HepG2 (cell line): ENCODE results near the gene STEAP1. TPM values are rescaled to one million over a fixed set of nuclear protein-coding genes. Genes with fewer than 3 reads are reported as not detected.
A peak's percentile ranks its signal among the peaks of the same experiment; 100 is the strongest.

Experiments used
- CENPBD1 ChIP-seq: sonication (generic); formaldehyde crosslinking; IDR thresholded peaks from 2 replicates; pipeline ENCODE4 v1.8.0; 2022; ENCODE audit warnings: missing genetic modification reagents, low read depth, mild to moderate bottlenecking, borderline replicate concordance
- CHD4 ChIP-seq: fragments of 200-600 bp; sonication (generic); IDR thresholded peaks from 2 replicates; pipeline ENCODE4 v1.7.0; 2017; ENCODE audit warnings: mild to moderate bottlenecking, low read length, borderline replicate concordance
- FOXP4 ChIP-seq: sonication (generic); formaldehyde crosslinking; IDR thresholded peaks from 2 replicates; pipeline ENCODE4 v1.4.0; 2020; ENCODE audit warnings: missing genetic modification reagents
- HNF4A ChIP-seq: sonication (generic); formaldehyde crosslinking; IDR thresholded peaks from 2 replicates; pipeline ENCODE4 v1.4.0; 2020; ENCODE audit warnings: missing genetic modification reagents
- HNRNPLL ChIP-seq: fragments of 200-400 bp; formaldehyde crosslinking; IDR thresholded peaks from 2 replicates; pipeline ENCODE4 v1.6.1; 2017; ENCODE audit warnings: mild to moderate bottlenecking, low read depth, low read length; ENCODE audit not compliant: poor library complexity, severe bottlenecking
- KAT8 ChIP-seq: IDR thresholded peaks from 2 replicates; pipeline ENCODE4 v1.6.1; 2016; ENCODE audit warnings: missing genetic modification reagents, missing compliant biosample characterization
- MATR3 ChIP-seq: sonication (generic); formaldehyde crosslinking; IDR thresholded peaks from 2 replicates; pipeline ENCODE4 v1.4.0; 2020; ENCODE audit warnings: missing genetic modification reagents
- NR2F6 ChIP-seq, 2 experiments: IDR thresholded peaks; 2 replicates each; pipeline ENCODE4 v1.6.1; 2016; ENCODE audit warnings: antibody characterized with exemption in 1 of 2, mild to moderate bottlenecking in 1 of 2
- PPARG ChIP-seq: conservative IDR thresholded peaks from 2 replicates; pipeline ENCODE4 v1.6.1; 2016; ENCODE audit warnings: missing biosample characterization, missing genetic modification reagents
- SAP130 ChIP-seq: IDR thresholded peaks from 2 replicates; pipeline ENCODE4 v1.6.1; 2016; ENCODE audit warnings: low read depth
- SMAD9 ChIP-seq: sonication (generic); formaldehyde crosslinking; IDR thresholded peaks from 2 replicates; pipeline ENCODE4 v1.5.1; 2020; ENCODE audit warnings: mild to moderate bottlenecking, missing genetic modification reagents
- SRF ChIP-seq: IDR thresholded peaks from 2 replicates; pipeline ENCODE4 v1.6.1; 2011; ENCODE audit warnings: mild to moderate bottlenecking, low read depth, low read length, moderate library complexity
- TCF12 ChIP-seq, 2 experiments: fragments of 450-650 bp in 1 of 2; sonication (generic) in 1 of 2; formaldehyde crosslinking in 1 of 2; IDR thresholded peaks; 2 replicates each; pipeline versions ENCODE4 v1.6.1 to v1.8.0; 2017 to 2022; ENCODE audit warnings: antibody characterized with exemption in 1 of 2, mild to moderate bottlenecking in 1 of 2, missing genetic modification reagents in 1 of 2, moderate library complexity in 1 of 2
- TRIM24 ChIP-seq: sonication (generic); formaldehyde crosslinking; IDR thresholded peaks from 2 replicates; pipeline ENCODE4 v1.8.0; 2022; ENCODE audit warnings: mild to moderate bottlenecking, missing genetic modification reagents
- ZBTB10 ChIP-seq: sonication (generic); formaldehyde crosslinking; IDR thresholded peaks from 2 replicates; pipeline ENCODE4 v1.4.0; 2020; ENCODE audit warnings: missing genetic modification reagents, borderline replicate concordance
- ZMYM4 ChIP-seq: sonication (generic); formaldehyde crosslinking; IDR thresholded peaks from 2 replicates; pipeline ENCODE4 v1.8.1; 2023; ENCODE audit warnings: mild to moderate bottlenecking, missing genetic modification reagents
- ZNF329 ChIP-seq: sonication (generic); formaldehyde crosslinking; IDR thresholded peaks from 2 replicates; pipeline ENCODE4 v1.9.0; 2021; ENCODE audit warnings: low read depth, mild to moderate bottlenecking, missing genetic modification reagents
- ZNF484 ChIP-seq: sonication (generic); formaldehyde crosslinking; IDR thresholded peaks from 2 replicates; pipeline ENCODE4 v1.5.1; 2020; ENCODE audit warnings: mild to moderate bottlenecking, low read depth, missing genetic modification reagents, borderline replicate concordance
- ZNF552 ChIP-seq: sonication (generic); formaldehyde crosslinking; IDR thresholded peaks from 2 replicates; pipeline ENCODE4 v1.9.0; 2022; ENCODE audit warnings: missing genetic modification reagents, mild to moderate bottlenecking, borderline replicate concordance
- ZNF781 ChIP-seq: sonication (generic); formaldehyde crosslinking; IDR thresholded peaks from 2 replicates; pipeline ENCODE4 v1.5.1; 2020; ENCODE audit warnings: borderline replicate concordance, mild to moderate bottlenecking, missing genetic modification reagents; ENCODE audit errors: not compliant biosample characterization
- polyA plus RNA-seq, 8 experiments: library from polyadenylated mRNA; depleted of rRNA in 3 of 8; stranded (reverse) in 7 of 8; unstranded in 1 of 8; fragments of >200 nt; fragmentation: Illumina TruSeq in 4 of 8; extraction: Trizol in 4 of 8; gene quantifications; 2 replicates each; pipeline versions ENCODE4 v1.2.1 to v1.2.3, GENCODE V29; 2011 to 2016; ENCODE audit warnings: low read depth in 4 of 8, missing spikeins in 1 of 8, mixed read lengths in 1 of 8; ENCODE audit not compliant: insufficient read depth in 1 of 8
- total RNA-seq, 5 experiments: library from RNA; depleted of rRNA; stranded (reverse); fragments of >200 nt; fragmentation: Illumina TruSeq; extraction: Trizol; gene quantifications; 2 replicates each; pipeline ENCODE4 v1.2.3, GENCODE V29; 2016; ENCODE audit warnings: low read depth in 1 of 5
- TF ChIP-seq, protein P1 (sequence below): sonication (generic); formaldehyde crosslinking; IDR thresholded peaks from 2 replicates; pipeline ENCODE4 v1.9.0; 2022; ENCODE audit warnings: low read depth, missing genetic modification reagents

STEAP1 gene
- total and polyA plus RNA-seq, 2 of the 13 experiments (the other 11 are each of a cell fraction or from before 2014, with no cell fraction given), result 23.2 to 24.2 TPM

- 0 out of 2 replicates have a peak, but pooled peaks have one; percentile 38 for TF ChIP-seq ZBTB10 (CRISPR knock-in tag)
- TF ChIP-seq SRF, result peak; percentile 72; the same call in 1 of the 2 replicates
- peak; percentile 76 for TF ChIP-seq FOXP4 (CRISPR knock-in tag)
- no peak for TF ChIP-seq ZNF484 (CRISPR knock-in tag)
- no peak for TF ChIP-seq ZNF329 (CRISPR knock-in tag)
- TF ChIP-seq ZNF781 (CRISPR knock-in tag), result no peak
- no peak for TF ChIP-seq TCF12 (IDR thresholded peaks at IDR 0.05)
- TF ChIP-seq TCF12 (CRISPR knock-in tag; IDR thresholded peaks at IDR 0.05), result no peak
- peak; percentile 60 for TF ChIP-seq HNF4A
- TF ChIP-seq NR2F6 (IDR thresholded peaks at IDR 0.05), result no peak
- no peak for TF ChIP-seq NR2F6 (CRISPR knock-in tag; IDR thresholded peaks at IDR 0.05)
- no peak for TF ChIP-seq ZNF552 (CRISPR knock-in tag)
- TF ChIP-seq SMAD9 (CRISPR knock-in tag), result no peak
- peak; percentile 70 for TF ChIP-seq PPARG (CRISPR knock-in tag)
- no peak for TF ChIP-seq CHD4
- TF ChIP-seq MATR3 (CRISPR knock-in tag), result no peak
- TF ChIP-seq, protein P1, sequence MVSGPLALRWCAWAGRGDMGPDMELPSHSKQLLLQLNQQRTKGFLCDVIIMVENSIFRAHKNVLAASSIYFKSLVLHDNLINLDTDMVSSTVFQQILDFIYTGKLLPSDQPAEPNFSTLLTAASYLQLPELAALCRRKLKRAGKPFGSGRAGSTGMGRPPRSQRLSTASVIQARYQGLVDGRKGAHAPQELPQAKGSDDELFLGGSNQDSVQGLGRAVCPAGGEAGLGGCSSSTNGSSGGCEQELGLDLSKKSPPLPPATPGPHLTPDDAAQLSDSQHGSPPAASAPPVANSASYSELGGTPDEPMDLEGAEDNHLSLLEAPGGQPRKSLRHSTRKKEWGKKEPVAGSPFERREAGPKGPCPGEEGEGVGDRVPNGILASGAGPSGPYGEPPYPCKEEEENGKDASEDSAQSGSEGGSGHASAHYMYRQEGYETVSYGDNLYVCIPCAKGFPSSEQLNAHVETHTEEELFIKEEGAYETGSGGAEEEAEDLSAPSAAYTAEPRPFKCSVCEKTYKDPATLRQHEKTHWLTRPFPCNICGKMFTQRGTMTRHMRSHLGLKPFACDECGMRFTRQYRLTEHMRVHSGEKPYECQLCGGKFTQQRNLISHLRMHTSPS, result no peak
- peak; percentile 70 for TF ChIP-seq SAP130 (CRISPR knock-in tag)
- no peak for TF ChIP-seq HNRNPLL
- TF ChIP-seq TRIM24 (CRISPR knock-in tag), result no peak
- no peak for TF ChIP-seq CENPBD1 (CRISPR knock-in tag)
- TF ChIP-seq KAT8, result no peak
- TF ChIP-seq ZMYM4 (CRISPR knock-in tag), result peak; percentile 71; the same call in 1 of the 2 replicates
Observed at GRCh38 chr7:90173127-90173844, 19.0 kb downstream of the STEAP1 start (continued).
